ENCODE data around the gene SRPK2.
"Not testable (repeated sequence)": the region's sequence is repeated elsewhere in the genome, so short reads cannot be mapped to it uniquely, and the experiment has no call there.

Gene SRPK2

GRCh38 chr7:105327201-105327600 is 61.5 kb downstream of the SRPK2 start:
- Histone ChIP-seq H3K4me1 (no peaks in the 10 kb centered on the region), H3K9ac (no peak overlapping the region), H3K4me2 (ENCODE audit: low read length) (no peak overlapping the region), H3K9me3 (ENCODE audit: control insufficient read depth, low read length) (no peaks in the 10 kb centered on the region), H3K36me3 (ENCODE audit: control insufficient read depth, insufficient read depth, low read length) (no peaks in the 10 kb centered on the region), H3K4me3 (ENCODE audit: low read depth, low read length) (no peak overlapping the region), H3K27ac (no peak overlapping the region), H3K27me3 (ENCODE audit: control insufficient read depth, insufficient read depth, low read length) (no peaks in the 10 kb centered on the region), H3K79me2 (peaks cover 36% of the 10 kb centered on the region), H2AFZ (no peak overlapping the region)
- TF ChIP-seq CTCF (IDR thresholded peaks at IDR 0.05) = no peak

DNA sequence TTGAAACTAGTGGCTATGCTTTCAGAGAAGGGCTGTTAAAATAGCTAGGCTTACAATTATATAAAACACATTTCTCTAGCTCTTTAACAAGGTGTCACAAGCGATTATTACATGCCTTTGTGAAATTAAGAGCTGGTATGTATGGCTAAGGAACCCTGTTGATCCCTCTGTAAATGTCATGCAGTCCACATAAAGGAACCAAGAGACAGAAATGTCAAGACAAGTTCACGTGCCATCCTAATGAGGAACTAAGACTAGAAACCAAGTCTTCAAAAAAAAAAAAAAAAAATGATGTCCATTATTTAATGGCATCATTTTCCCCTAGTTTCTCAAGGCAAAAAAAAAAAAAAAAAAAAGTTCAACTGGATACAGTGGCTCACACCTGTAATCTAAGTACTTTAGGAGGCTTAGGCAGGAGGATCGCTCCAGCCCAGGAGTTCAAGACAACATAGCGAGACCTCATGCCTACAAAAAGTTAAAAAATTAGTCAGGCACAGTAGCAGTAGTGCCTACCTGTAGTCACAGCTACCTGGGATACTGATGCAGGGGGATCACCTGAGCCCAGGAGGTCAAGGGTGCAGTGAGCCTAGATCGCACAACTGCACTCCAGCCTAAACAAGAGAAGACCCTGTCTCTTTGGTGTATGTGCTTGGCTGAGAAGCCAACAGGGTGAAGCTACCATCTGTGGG is 63.4 kb downstream of the SRPK2 start:
- H3K4me2 ChIP-seq (ENCODE audit: low read length) = no peak overlapping the region
- H3K36me3 ChIP-seq (ENCODE audit: control insufficient read depth, insufficient read depth, low read length) = no peaks in the 10 kb centered on the region
- no peak overlapping the region for H2AFZ ChIP-seq
- TF ChIP-seq CTCF (IDR thresholded peaks at IDR 0.05) = no peak
- no peak overlapping the region for H3K27ac ChIP-seq
- no peaks in the 10 kb centered on the region for H3K27me3 ChIP-seq (ENCODE audit: control insufficient read depth, insufficient read depth, low read length)
- H3K4me3 ChIP-seq (ENCODE audit: low read depth, low read length) = no peak overlapping the region
- H3K9me3 ChIP-seq (ENCODE audit: control insufficient read depth, low read length) = no peaks in the 10 kb centered on the region
- no peak overlapping the region for H3K9ac ChIP-seq
- peaks cover 46% of the 10 kb centered on the region for H3K79me2 ChIP-seq
- H3K4me1 ChIP-seq = peaks cover 5% of the 10 kb centered on the region

DNA sequence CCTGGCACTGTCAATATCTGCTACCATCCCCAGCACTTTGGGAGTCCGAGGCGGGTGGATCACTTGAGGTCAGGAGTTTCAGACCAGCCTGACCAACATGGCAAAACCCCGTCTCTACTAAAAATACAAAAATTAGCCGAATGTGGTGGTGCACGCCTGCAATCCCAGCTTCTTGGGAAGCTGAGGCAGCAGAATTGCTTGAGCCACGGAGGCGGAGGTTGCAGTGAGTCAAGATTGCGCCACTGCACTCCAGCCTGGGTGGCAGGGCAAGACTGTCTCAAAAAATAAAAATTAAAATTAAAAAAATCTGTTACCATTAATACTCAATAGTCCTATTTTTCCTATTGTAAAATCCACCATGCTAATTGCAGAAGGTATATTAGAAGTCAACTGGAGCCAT is 64.1 kb downstream of the SRPK2 start:
- not testable (repeated sequence) for H3K4me2 ChIP-seq (ENCODE audit: low read length); H3K4me3 ChIP-seq (ENCODE audit: low read depth, low read length); H3K4me1 ChIP-seq; H3K9ac ChIP-seq; H3K27ac ChIP-seq; H3K36me3 ChIP-seq (ENCODE audit: control insufficient read depth, insufficient read depth, low read length); H2AFZ ChIP-seq; H3K9me3 ChIP-seq (ENCODE audit: control insufficient read depth, low read length); H3K27me3 ChIP-seq (ENCODE audit: control insufficient read depth, insufficient read depth, low read length)
- H3K79me2 ChIP-seq = peaks cover 46% of the 10 kb centered on the region

DNA sequence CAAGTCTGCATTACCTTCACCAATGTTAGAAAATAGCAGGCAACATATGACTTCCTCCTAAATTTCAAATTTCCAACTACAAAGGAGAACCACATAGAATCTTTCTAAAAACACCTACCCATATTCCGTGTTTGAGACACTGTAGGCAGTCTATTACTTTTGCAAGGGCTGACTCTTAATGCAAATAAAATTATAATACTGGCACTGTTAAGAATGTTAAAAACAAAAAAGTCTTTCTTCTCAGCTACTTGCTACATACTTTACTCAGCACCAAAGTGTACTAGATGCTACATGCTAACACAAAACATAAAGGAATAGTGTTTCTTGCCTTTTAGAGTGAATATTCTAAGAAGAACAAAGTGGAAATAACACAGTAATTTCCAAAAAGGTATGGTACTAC is 65.4 kb downstream of the SRPK2 start:
- H3K4me3 ChIP-seq (ENCODE audit: low read depth, low read length) = no peak overlapping the region
- H3K4me2 ChIP-seq (ENCODE audit: low read length) = no peak overlapping the region
- no peaks in the 10 kb centered on the region for H3K27me3 ChIP-seq (ENCODE audit: control insufficient read depth, insufficient read depth, low read length)
- peaks cover 41% of the 10 kb centered on the region for H3K79me2 ChIP-seq
- peaks cover 5% of the 10 kb centered on the region for H3K4me1 ChIP-seq
- H3K9ac ChIP-seq = no peak overlapping the region
- H2AFZ ChIP-seq = no peak overlapping the region
- H3K27ac ChIP-seq = no peak overlapping the region
- no peaks in the 10 kb centered on the region for H3K36me3 ChIP-seq (ENCODE audit: control insufficient read depth, insufficient read depth, low read length)
- TF ChIP-seq CTCF (IDR thresholded peaks at IDR 0.05) = no peak
- no peaks in the 10 kb centered on the region for H3K9me3 ChIP-seq (ENCODE audit: control insufficient read depth, low read length)

GRCh38 chr7:105322655-105323277 is 66.0 kb downstream of the SRPK2 start:
- Histone ChIP-seq H3K36me3 (ENCODE audit: control insufficient read depth, insufficient read depth, low read length) (no peaks in the 10 kb centered on the region), H3K27me3 (ENCODE audit: control insufficient read depth, insufficient read depth, low read length) (no peaks in the 10 kb centered on the region), H3K9ac (no peak overlapping the region), H3K4me3 (ENCODE audit: low read depth, low read length) (no peak overlapping the region), H3K27ac (no peak overlapping the region), H3K79me2 (peaks cover 42% of the 10 kb centered on the region), H3K4me1 (peaks cover 5% of the 10 kb centered on the region), H3K4me2 (ENCODE audit: low read length) (no peak overlapping the region), H3K9me3 (ENCODE audit: control insufficient read depth, low read length) (no peaks in the 10 kb centered on the region), H2AFZ (no peak overlapping the region)
- no peak for TF ChIP-seq CTCF (IDR thresholded peaks at IDR 0.05)
